ENCODE results near the gene DPAGT1.

Gene DPAGT1

DNA sequence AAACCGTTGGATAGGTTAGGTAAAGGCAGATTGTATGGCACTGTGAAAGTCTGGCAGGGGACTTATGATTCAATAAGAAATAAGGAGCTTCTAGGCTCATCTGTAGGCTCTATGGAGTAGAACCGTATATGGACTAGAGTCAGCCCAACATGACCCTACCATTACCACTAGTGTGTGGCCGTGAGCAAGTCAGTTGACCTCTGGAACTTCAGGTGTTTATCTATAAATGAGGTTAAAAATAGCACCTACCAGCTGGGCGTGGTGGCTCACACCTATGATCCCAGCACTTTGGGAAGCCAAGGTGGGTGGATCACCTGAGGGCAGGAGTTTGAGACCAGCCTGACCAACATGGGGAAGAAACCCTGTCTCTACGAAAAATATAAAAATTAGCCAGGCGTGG is 24.2 kb upstream of the DPAGT1 start:
- H3K36me3 ChIP-seq (ENCODE audit: control insufficient read depth, insufficient read depth, low read length): no peaks in the 10 kb centered on the region
- no peaks in the 10 kb centered on the region for H3K27me3 ChIP-seq (ENCODE audit: control insufficient read depth, insufficient read depth, low read length)
- no peak overlapping the region for H3K9ac ChIP-seq (ENCODE audit: low read length)

DNA sequence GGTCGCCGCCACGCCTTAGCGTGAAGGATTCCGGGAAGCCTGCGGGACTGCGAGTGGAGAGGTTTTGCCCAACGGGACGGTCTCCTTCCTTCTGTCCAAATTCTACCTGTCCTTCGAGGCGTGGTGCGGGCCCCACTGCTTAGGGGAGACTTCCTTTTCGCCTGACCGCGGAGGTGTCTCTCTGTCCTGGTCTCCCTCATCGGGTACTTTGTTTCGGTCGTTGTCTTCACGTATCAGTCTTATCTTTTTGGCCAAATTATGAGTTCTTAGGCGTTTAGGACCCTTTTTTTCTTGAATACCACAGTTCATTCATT is 20.1 kb upstream of the DPAGT1 start:
- peak overlapping the region; percentile 88 for H3K4me3 ChIP-seq (ENCODE audit: low read length)
- H3K36me3 ChIP-seq (ENCODE audit: control insufficient read depth, insufficient read depth, low read length): no peaks in the 10 kb centered on the region
- no peaks in the 10 kb centered on the region for H3K27me3 ChIP-seq (ENCODE audit: control insufficient read depth, insufficient read depth, low read length)
- H3K9me3 ChIP-seq (ENCODE audit: control insufficient read depth, low read length): no peaks in the 10 kb centered on the region
- H3K4me1 ChIP-seq (ENCODE audit: control insufficient read depth, insufficient read depth, low read length): peaks cover 23% of the 10 kb centered on the region
- H3K9ac ChIP-seq (ENCODE audit: low read length): peak overlapping the region; percentile 82

More for the DNA sequence above, 24.2 kb upstream of the DPAGT1 start:
- Histone ChIP-seq H3K4me3 (ENCODE audit: low read length) (no peak overlapping the region), H3K9me3 (ENCODE audit: control insufficient read depth, low read length) (no peaks in the 10 kb centered on the region), H3K4me1 (ENCODE audit: control insufficient read depth, insufficient read depth, low read length) (peaks cover 20% of the 10 kb centered on the region)

DNA sequence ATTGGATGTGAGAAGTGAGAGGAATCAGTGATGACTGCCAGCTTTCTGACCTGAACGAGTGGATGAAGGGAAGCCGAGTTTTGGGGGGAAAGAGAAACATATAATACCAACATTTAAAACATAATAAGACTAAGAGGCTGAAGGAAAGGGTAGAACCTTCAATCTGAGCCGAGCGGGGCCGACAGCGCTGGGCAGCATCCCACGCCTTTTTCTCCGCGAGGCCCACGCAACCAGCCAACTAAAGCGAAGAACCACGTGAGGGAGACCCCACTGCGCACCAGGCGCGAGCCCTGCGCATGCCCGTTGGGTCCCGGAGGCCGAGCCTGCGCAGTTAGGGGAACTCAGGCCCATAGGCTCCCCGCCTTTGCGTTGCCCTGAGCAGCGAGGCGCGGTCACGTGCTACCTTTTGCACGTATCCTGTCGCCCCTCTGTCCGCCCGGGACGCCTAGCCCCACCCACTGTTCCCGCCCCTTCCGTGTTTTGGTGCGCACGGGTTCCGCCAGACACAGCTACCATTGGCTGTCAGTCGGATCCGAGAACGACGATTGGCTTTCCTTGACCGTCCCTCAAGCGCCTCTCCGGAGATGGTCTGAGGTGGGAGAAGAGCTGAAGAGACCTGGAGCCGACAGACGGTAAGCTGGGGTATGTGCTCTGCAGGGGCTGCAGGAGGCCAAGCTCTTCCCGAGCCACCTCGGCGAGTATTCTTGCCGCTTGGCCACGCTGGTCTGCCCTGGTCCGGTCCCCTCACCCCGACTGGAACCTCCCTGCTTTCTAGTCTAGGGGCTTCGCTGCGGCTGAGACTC is 19.6 kb upstream of the DPAGT1 start, which contains the start of gene HINFP:
Gene HINFP (plus strand): TSS at position 573 of the 803 bp plus-strand sequence. CDS start 5,365 bp downstream, outside the sequence.
- H3K9me3 ChIP-seq (ENCODE audit: control insufficient read depth, low read length): no peaks in the 10 kb centered on the region
- H3K36me3 ChIP-seq (ENCODE audit: control insufficient read depth, insufficient read depth, low read length): no peaks in the 10 kb centered on the region
- no peaks in the 10 kb centered on the region for H3K27me3 ChIP-seq (ENCODE audit: control insufficient read depth, insufficient read depth, low read length)
- peak within 1 kb of the TSS; percentile 88 for H3K4me3 ChIP-seq (ENCODE audit: low read length)
- peaks cover 17% of the 10 kb centered on the region for H3K4me1 ChIP-seq (ENCODE audit: control insufficient read depth, insufficient read depth, low read length)
- peak within 1 kb of the TSS; percentile 89 for H3K9ac ChIP-seq (ENCODE audit: low read length)

DNA sequence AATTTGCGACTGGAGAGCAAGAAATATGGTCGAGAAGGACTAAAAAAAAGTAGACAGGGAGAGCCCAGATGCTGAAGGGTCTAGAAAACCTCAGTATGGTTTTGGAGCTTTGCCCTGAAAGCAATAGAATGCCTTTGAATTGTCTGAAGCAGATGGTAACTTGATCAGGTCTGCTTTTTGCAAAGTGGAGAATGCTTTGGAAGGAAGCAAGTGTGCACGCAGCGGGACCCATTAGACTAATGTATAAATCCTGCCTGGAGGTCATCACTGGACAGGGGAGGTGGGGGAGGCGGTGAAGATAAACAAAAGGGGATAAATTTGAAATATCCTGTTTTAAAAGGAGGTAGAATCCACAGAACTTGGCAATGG is 19.0 kb upstream of the DPAGT1 start:
- peaks cover 14% of the 10 kb centered on the region for H3K4me1 ChIP-seq (ENCODE audit: control insufficient read depth, insufficient read depth, low read length)
- no peaks in the 10 kb centered on the region for H3K27me3 ChIP-seq (ENCODE audit: control insufficient read depth, insufficient read depth, low read length)
- peak overlapping the region; percentile 78 for H3K4me3 ChIP-seq (ENCODE audit: low read length)
- peak overlapping the region; percentile 89 for H3K9ac ChIP-seq (ENCODE audit: low read length)
- H3K36me3 ChIP-seq (ENCODE audit: control insufficient read depth, insufficient read depth, low read length): peaks cover 5% of the 10 kb centered on the region
- no peaks in the 10 kb centered on the region for H3K9me3 ChIP-seq (ENCODE audit: control insufficient read depth, low read length)

DNA sequence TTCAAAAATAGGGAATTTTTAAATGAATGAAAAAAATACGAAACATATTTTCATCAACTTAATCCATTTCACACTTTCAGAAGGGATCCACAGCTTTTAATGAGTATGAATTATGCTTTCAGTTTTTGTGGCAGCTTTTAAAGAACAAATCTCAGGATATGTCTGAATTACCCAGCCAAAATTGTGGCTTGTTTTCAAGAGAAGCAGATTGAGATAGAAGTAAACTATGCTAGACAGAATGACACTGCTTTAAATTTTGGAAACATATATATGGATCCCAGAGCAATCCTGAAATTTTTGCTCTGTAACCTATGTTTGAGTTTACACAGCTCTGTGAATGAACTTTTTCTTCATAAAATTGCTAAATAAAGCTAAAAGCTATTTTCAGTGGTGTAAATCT is 17.3 kb upstream of the DPAGT1 start:
- H3K9ac ChIP-seq (ENCODE audit: low read length): no peak overlapping the region
- H3K4me1 ChIP-seq (ENCODE audit: control insufficient read depth, insufficient read depth, low read length): peaks cover 12% of the 10 kb centered on the region
- no peak overlapping the region for H3K4me3 ChIP-seq (ENCODE audit: low read length)
- no peaks in the 10 kb centered on the region for H3K27me3 ChIP-seq (ENCODE audit: control insufficient read depth, insufficient read depth, low read length)
- peaks cover 7% of the 10 kb centered on the region for H3K36me3 ChIP-seq (ENCODE audit: control insufficient read depth, insufficient read depth, low read length)
- H3K9me3 ChIP-seq (ENCODE audit: control insufficient read depth, low read length): no peaks in the 10 kb centered on the region

DNA sequence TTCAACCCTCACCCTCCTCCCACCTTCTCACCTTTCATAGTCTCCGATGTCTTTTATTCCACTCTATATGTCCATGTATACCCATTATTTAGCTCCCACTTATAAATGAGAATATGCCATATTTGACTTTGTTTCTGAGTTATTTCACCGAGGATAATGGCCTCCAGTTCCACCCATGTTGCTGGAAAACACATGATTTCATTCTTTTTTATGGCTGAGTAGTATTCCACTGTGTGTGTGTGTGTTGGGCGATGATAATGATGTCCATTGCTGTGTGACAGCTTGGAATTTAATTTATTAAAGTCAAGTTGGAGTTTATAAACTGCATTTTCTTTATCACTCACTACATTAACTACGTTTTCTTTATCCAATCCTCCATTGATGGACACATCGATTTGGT is 16.6 kb upstream of the DPAGT1 start:
- no peaks in the 10 kb centered on the region for H3K9me3 ChIP-seq (ENCODE audit: control insufficient read depth, low read length)
- H3K9ac ChIP-seq (ENCODE audit: low read length): no peak overlapping the region
- peaks cover 12% of the 10 kb centered on the region for H3K4me1 ChIP-seq (ENCODE audit: control insufficient read depth, insufficient read depth, low read length)
- H3K36me3 ChIP-seq (ENCODE audit: control insufficient read depth, insufficient read depth, low read length): peaks cover 7% of the 10 kb centered on the region
- H3K27me3 ChIP-seq (ENCODE audit: control insufficient read depth, insufficient read depth, low read length): no peaks in the 10 kb centered on the region
- no peak overlapping the region for H3K4me3 ChIP-seq (ENCODE audit: low read length)

DNA sequence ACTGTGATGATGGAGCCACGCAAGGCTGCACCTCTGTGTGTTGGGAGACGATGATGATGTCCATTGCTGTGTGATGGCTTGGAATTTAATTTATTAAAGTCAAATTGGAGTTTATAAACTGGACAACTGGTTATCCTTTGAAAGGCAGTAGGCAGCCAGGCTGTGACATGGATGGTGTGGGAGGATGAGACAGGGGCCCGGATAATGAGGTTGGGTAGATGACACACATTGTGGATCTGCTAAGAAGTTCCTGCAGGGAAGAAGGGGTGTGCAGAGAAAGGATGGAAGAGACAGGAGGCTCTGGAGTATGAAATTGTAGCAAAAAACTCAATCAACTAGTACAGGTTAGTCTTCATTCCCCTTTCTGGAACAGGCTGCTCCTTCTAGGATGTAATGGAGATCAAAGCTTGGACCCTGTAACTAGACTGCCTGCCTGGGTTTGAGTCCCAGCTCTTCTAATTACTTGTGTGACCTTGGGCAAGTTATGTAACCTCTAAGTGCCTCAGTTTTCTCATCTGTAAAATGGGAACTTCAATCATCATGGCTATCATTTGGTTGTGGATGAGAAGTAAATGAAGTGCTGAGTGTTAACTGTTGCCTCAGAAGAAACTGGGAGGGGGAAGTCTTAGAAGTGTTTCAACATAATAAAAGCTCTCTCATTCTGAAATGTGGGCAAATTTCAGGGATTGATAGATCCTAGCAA is 15.5 kb upstream of the DPAGT1 start:
- H3K9ac ChIP-seq (ENCODE audit: low read length): no peak overlapping the region
- H3K4me1 ChIP-seq (ENCODE audit: control insufficient read depth, insufficient read depth, low read length): peaks cover 8% of the 10 kb centered on the region
- H3K9me3 ChIP-seq (ENCODE audit: control insufficient read depth, low read length): no peaks in the 10 kb centered on the region
- H3K36me3 ChIP-seq (ENCODE audit: control insufficient read depth, insufficient read depth, low read length): peaks cover 7% of the 10 kb centered on the region
- no peak overlapping the region for H3K4me3 ChIP-seq (ENCODE audit: low read length)
- no peaks in the 10 kb centered on the region for H3K27me3 ChIP-seq (ENCODE audit: control insufficient read depth, insufficient read depth, low read length)

DNA sequence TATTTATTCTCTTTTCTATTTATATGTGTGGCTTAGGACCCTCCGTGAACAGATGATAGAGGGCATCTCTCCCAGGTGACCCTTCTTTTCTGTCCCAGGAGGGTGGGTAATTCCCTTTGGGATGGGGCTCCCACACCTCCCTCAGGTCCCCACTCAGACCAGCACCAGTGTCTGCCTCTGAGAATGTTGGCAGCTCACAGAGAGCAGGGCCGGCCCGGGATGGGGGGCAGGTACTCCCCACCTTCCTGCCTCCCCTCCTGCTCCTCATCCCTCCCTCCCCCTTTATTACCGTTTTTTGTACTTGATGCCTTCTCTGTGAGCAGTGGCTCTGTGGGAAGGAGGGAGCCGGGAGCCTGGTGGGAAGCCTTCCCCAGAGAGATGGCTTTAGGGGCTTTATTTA is 14.9 kb upstream of the DPAGT1 start:
- Histone ChIP-seq H3K9ac (ENCODE audit: low read length) (no peak overlapping the region), H3K9me3 (ENCODE audit: control insufficient read depth, low read length) (no peaks in the 10 kb centered on the region), H3K36me3 (ENCODE audit: control insufficient read depth, insufficient read depth, low read length) (peaks cover 12% of the 10 kb centered on the region), H3K27me3 (ENCODE audit: control insufficient read depth, insufficient read depth, low read length) (no peaks in the 10 kb centered on the region), H3K4me3 (ENCODE audit: low read length) (no peak overlapping the region), H3K4me1 (ENCODE audit: control insufficient read depth, insufficient read depth, low read length) (peaks cover 7% of the 10 kb centered on the region)

DNA sequence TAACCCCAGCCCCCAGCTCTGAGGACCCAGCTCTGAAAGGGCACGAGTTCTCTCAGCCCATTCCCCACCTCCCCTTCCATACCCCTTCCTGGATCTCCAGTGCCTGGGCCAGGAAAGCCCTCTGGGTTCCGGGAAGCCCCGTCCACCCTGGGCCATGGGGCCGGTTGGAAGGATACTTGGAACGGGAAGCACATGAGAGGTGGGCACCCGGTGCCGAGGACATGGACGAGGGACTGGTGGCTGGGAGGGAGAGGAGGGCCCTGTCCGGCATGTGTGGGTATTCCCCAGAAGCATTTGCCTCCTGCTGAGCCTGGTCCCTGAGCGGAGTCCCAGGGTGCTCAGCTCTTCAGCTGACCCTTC is 14.6 kb upstream of the DPAGT1 start:
- Histone ChIP-seq H3K9ac (ENCODE audit: low read length) (no peak overlapping the region), H3K9me3 (ENCODE audit: control insufficient read depth, low read length) (no peaks in the 10 kb centered on the region), H3K36me3 (ENCODE audit: control insufficient read depth, insufficient read depth, low read length) (peaks cover 15% of the 10 kb centered on the region), H3K27me3 (ENCODE audit: control insufficient read depth, insufficient read depth, low read length) (no peaks in the 10 kb centered on the region), H3K4me3 (ENCODE audit: low read length) (no peak overlapping the region), H3K4me1 (ENCODE audit: control insufficient read depth, insufficient read depth, low read length) (peaks cover 7% of the 10 kb centered on the region)

DNA sequence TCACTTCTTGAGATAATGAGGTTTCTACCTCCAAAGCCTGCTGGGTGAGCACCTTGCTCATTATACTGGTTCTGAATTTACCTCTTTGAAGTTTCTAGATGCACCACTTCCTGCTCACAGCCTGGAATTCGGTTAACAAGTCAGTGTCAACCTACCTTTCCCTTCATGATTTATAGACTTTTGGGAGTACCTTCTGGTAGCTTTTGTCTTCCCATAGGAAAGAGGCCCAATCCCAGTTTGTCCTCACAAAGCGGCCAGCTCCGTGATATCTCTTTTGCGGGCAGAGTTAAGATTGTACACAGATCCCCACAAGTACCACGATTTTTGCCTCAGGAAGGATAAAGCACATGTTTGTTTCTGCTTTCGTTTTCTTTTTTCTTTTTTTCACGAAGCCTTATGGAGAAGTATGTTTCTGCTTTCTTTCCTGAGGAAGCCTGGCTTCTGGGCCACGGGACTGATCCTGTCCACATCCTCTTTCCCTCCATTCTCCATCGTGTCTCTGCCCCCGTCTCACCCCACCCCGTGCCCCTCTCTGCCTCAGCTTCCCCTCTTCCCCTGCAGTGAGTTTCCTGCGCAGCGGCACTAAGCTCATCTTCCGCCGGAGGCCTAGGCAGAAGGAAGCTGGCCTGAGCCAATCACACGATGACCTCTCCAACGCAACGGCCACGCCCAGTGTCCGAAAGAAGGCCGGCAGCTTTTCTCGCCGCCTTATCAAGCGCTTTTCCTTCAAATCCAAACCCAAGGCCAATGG is 14.0 kb upstream of the DPAGT1 start:
- Histone ChIP-seq H3K9ac (ENCODE audit: low read length) (no peak overlapping the region), H3K4me3 (ENCODE audit: low read length) (no peak overlapping the region), H3K9me3 (ENCODE audit: control insufficient read depth, low read length) (no peaks in the 10 kb centered on the region), H3K27me3 (ENCODE audit: control insufficient read depth, insufficient read depth, low read length) (no peaks in the 10 kb centered on the region), H3K4me1 (ENCODE audit: control insufficient read depth, insufficient read depth, low read length) (peaks cover 4% of the 10 kb centered on the region), H3K36me3 (ENCODE audit: control insufficient read depth, insufficient read depth, low read length) (peaks cover 15% of the 10 kb centered on the region)

DNA sequence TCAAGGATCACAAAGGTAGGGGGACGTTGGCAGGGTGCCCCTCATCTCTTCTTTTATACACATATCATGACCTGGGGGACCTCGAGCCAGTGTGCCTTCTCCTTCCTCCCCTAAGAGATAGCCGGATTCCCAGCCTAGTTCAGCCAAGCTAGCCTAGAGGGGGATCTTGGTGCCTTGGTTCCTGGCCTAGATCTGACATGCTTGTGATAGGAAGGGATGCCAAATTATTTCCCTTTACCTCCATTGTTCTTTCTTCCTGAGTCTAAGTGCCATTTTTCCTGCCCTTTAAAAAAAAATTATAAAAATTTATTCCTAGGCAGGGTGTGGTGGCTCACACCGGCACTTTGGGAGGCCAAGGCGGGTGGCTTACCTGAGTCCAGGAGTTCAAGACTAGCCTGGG is 12.7 kb upstream of the DPAGT1 start:
- Histone ChIP-seq H3K27me3 (ENCODE audit: control insufficient read depth, insufficient read depth, low read length) (no peaks in the 10 kb centered on the region), H3K4me1 (ENCODE audit: control insufficient read depth, insufficient read depth, low read length) (peaks cover under 1% of the 10 kb centered on the region), H3K9ac (ENCODE audit: low read length) (no peak overlapping the region), H3K9me3 (ENCODE audit: control insufficient read depth, low read length) (no peaks in the 10 kb centered on the region), H3K4me3 (ENCODE audit: low read length) (no peak overlapping the region), H3K36me3 (ENCODE audit: control insufficient read depth, insufficient read depth, low read length) (peaks cover 15% of the 10 kb centered on the region)

DNA sequence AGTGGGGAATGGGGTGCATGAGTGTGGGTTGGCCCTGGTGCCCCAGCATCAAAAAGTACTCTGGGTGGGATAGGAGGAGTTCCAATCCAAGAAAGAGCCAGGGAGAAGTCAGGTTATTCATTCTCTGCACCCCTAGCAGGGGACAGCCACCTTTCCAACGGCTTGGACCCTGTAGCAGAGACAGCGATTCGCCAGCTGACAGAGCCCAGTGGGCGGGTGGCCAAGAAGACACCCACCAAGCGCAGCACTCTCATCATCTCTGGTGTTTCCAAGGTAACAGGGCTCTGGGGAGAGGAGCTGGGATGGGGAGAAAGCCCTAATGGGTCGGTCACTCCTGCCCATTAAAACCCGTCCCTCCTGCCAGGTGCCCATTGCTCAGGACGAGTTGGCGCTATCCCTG is 12.1 kb upstream of the DPAGT1 start:
- H3K9me3 ChIP-seq (ENCODE audit: control insufficient read depth, low read length): no peaks in the 10 kb centered on the region
- H3K36me3 ChIP-seq (ENCODE audit: control insufficient read depth, insufficient read depth, low read length): peaks cover 15% of the 10 kb centered on the region
- no peaks in the 10 kb centered on the region for H3K27me3 ChIP-seq (ENCODE audit: control insufficient read depth, insufficient read depth, low read length)
- no peak overlapping the region for H3K9ac ChIP-seq (ENCODE audit: low read length)
- no peak overlapping the region for H3K4me3 ChIP-seq (ENCODE audit: low read length)
- H3K4me1 ChIP-seq (ENCODE audit: control insufficient read depth, insufficient read depth, low read length): peaks cover 7% of the 10 kb centered on the region

Measured in mucosa of stomach (tissue), 1 donor.